SK-N-SH treated with all-trans-retinoic acid at 6 μM for 48 hours (cell line): ENCODE measurements around the gene ATP13A5.

Experiments
- ARNTL ChIP-seq: fragments of 450-650 bp; formaldehyde crosslinking; IDR thresholded peaks from 2 replicates; pipeline ENCODE4 v1.5.0; 2020; ENCODE audit warnings: low read depth, mild to moderate bottlenecking, moderate library complexity, borderline replicate concordance
- CREB5 ChIP-seq: fragments of 250-450 bp; sonication (Bioruptor Pico); IDR thresholded peaks from 2 replicates; pipeline ENCODE4 v1.5.1; 2020; ENCODE audit warnings: low read depth, mild to moderate bottlenecking, moderate library complexity
- CSDC2 ChIP-seq: fragments of 250-450 bp; sonication (Bioruptor Pico); IDR thresholded peaks from 2 replicates; pipeline ENCODE4 v1.5.0; 2020; ENCODE audit warnings: mild to moderate bottlenecking, moderate library complexity
- CSRNP3 ChIP-seq: fragments of 250-450 bp; sonication (Bioruptor Pico); IDR thresholded peaks from 2 replicates; pipeline ENCODE4 v1.5.1; 2021; ENCODE audit warnings: mild to moderate bottlenecking, moderate library complexity
- ESRRG ChIP-seq: fragments of 250-450 bp; sonication (Bioruptor Pico); IDR thresholded peaks from 2 replicates; pipeline ENCODE4 v1.6.1; 2021; ENCODE audit warnings: mild to moderate bottlenecking
- ISL1 ChIP-seq: fragments of 250-450 bp; sonication (Bioruptor Pico); IDR thresholded peaks from 2 replicates; pipeline ENCODE4 v2.1.2; 2022; ENCODE audit warnings: mild to moderate bottlenecking, moderate library complexity
- OSR1 ChIP-seq: fragments of 250-450 bp; sonication (Bioruptor Pico); IDR thresholded peaks from 2 replicates; pipeline ENCODE4 v1.8.0; 2022; ENCODE audit warnings: moderate library complexity, mild to moderate bottlenecking, inconsistent platforms
- PATZ1 ChIP-seq: fragments of 250-450 bp; sonication (Bioruptor Pico); IDR thresholded peaks from 2 replicates; pipeline ENCODE4 v1.8.0; 2020; ENCODE audit warnings: mild to moderate bottlenecking, moderate library complexity, borderline replicate concordance
- SNAI2 ChIP-seq: fragments of 250-450 bp; sonication (Bioruptor Pico); IDR thresholded peaks from 2 replicates; pipeline ENCODE4 v1.5.0; 2020; ENCODE audit warnings: mild to moderate bottlenecking, moderate library complexity
- TCF4 ChIP-seq: fragments of 250-450 bp; sonication (Bioruptor Pico); IDR thresholded peaks from 2 replicates; pipeline ENCODE4 v1.8.0; 2021; ENCODE audit warnings: mild to moderate bottlenecking, moderate library complexity, borderline replicate concordance
- ZFP3 ChIP-seq: fragments of 250-450 bp; sonication (Bioruptor Pico); IDR thresholded peaks from 2 replicates; pipeline ENCODE4 v1.5.0; 2020; ENCODE audit warnings: mild to moderate bottlenecking, moderate library complexity
- ZNF565 ChIP-seq: fragments of 450-650 bp; formaldehyde crosslinking; conservative IDR thresholded peaks from 2 replicates; pipeline ENCODE4 v1.5.0; 2020; ENCODE audit warnings: low read depth, mild to moderate bottlenecking, moderate library complexity

GRCh38 chr3:193271101-193271840 lies 107.3 kb downstream of the ATP13A5 start:
- TF ChIP-seq SNAI2 (no peak), ZFP3 (CRISPR knock-in tag) (no peak), PATZ1 (CRISPR knock-in tag) (no peak), ESRRG (CRISPR knock-in tag) (no peak), ZNF565 (CRISPR knock-in tag) (no peak), CSDC2 (no peak), ISL1 (no peak), OSR1 (CRISPR knock-in tag) (no peak), TCF4 (no peak), CSRNP3 (CRISPR knock-in tag) (no peak), ARNTL (CRISPR knock-in tag) (no peak), CREB5 (no peak)
